Measurements from ENCODE around the gene ANKHD1. TPM values are rescaled to one million over a fixed set of nuclear protein-coding genes. Genes with fewer than 3 reads are reported as not detected.

ANKHD1 gene
- total RNA-seq, 1 experiment from 2014 or later, result 140 TPM

DNA sequence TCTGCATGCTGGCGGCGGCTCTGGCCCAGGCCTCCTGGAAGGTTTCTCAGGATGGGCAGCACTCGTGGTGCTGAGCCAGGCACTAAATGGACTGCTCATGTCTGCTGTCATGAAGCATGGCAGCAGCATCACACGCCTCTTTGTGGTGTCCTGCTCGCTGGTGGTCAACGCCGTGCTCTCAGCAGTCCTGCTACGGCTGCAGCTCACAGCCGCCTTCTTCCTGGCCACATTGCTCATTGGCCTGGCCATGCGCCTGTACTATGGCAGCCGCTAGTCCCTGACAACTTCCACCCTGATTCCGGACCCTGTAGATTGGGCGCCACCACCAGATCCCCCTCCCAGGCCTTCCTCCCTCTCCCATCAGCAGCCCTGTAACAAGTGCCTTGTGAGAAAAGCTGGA lies 166.2 kb downstream of the ANKHD1 start:
- in situ Hi-C loops (cut with HindIII; ENCODE audit: low pct_unique_long_range_greater_than_20kb, low sequenced_read_pairs) (no loop called here), intact Hi-C loops (cut with micrococcal nuclease; ENCODE audit: unreplicated experiment) (no loop called here)
- Histone ChIP-seq H3K27ac (ENCODE audit: low read length) (no peak overlapping the region), H3K9me3 (ENCODE audit: control insufficient read depth, insufficient read depth, low read depth, low read length) (no peaks in the 10 kb centered on the region), H3K27me3 (ENCODE audit: control insufficient read depth, insufficient read depth, low read length) (no peaks in the 10 kb centered on the region), H3K36me3 (ENCODE audit: control insufficient read depth, insufficient read depth, low read length) (peaks cover 9% of the 10 kb centered on the region), H3K4me1 (ENCODE audit: control insufficient read depth, insufficient read depth, low read length) (peaks cover 22% of the 10 kb centered on the region), H3K4me3 (ENCODE audit: low read depth in 2 of 2, low read length in 2 of 2) (no peak overlapping the region)
- BruUV-seq (replicated peaks), result no TSS peak
- TF ChIP-seq TCF7L2 (IDR thresholded peaks at IDR 0.05; ENCODE audit: low read depth, low read length) (no peak), POLR2AphosphoS5 (IDR thresholded peaks at IDR 0.05; ENCODE audit: low read depth, low read length) (no peak), SIN3A (IDR thresholded peaks at IDR 0.05; ENCODE audit: borderline replicate concordance, insufficient read depth, low read depth, low read length) (no peak)
- TF ChIP-seq, protein P1, sequence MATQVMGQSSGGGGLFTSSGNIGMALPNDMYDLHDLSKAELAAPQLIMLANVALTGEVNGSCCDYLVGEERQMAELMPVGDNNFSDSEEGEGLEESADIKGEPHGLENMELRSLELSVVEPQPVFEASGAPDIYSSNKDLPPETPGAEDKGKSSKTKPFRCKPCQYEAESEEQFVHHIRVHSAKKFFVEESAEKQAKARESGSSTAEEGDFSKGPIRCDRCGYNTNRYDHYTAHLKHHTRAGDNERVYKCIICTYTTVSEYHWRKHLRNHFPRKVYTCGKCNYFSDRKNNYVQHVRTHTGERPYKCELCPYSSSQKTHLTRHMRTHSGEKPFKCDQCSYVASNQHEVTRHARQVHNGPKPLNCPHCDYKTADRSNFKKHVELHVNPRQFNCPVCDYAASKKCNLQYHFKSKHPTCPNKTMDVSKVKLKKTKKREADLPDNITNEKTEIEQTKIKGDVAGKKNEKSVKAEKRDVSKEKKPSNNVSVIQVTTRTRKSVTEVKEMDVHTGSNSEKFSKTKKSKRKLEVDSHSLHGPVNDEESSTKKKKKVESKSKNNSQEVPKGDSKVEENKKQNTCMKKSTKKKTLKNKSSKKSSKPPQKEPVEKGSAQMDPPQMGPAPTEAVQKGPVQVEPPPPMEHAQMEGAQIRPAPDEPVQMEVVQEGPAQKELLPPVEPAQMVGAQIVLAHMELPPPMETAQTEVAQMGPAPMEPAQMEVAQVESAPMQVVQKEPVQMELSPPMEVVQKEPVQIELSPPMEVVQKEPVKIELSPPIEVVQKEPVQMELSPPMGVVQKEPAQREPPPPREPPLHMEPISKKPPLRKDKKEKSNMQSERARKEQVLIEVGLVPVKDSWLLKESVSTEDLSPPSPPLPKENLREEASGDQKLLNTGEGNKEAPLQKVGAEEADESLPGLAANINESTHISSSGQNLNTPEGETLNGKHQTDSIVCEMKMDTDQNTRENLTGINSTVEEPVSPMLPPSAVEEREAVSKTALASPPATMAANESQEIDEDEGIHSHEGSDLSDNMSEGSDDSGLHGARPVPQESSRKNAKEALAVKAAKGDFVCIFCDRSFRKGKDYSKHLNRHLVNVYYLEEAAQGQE (IDR thresholded peaks at IDR 0.05; ENCODE audit: insufficient read depth in 1 of 2, low read depth in 2 of 2, low read length in 1 of 2), result no peak
- TF ChIP-seq, protein P2, sequence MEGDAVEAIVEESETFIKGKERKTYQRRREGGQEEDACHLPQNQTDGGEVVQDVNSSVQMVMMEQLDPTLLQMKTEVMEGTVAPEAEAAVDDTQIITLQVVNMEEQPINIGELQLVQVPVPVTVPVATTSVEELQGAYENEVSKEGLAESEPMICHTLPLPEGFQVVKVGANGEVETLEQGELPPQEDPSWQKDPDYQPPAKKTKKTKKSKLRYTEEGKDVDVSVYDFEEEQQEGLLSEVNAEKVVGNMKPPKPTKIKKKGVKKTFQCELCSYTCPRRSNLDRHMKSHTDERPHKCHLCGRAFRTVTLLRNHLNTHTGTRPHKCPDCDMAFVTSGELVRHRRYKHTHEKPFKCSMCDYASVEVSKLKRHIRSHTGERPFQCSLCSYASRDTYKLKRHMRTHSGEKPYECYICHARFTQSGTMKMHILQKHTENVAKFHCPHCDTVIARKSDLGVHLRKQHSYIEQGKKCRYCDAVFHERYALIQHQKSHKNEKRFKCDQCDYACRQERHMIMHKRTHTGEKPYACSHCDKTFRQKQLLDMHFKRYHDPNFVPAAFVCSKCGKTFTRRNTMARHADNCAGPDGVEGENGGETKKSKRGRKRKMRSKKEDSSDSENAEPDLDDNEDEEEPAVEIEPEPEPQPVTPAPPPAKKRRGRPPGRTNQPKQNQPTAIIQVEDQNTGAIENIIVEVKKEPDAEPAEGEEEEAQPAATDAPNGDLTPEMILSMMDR (IDR thresholded peaks at IDR 0.05), result no peak
- ATAC-seq (no peak), DNase-seq (ENCODE audit: low read depth, low spot score) (no peak)
- CTCF ChIA-PET, result no interaction called here
- POLR2A ChIA-PET, result no interaction called here

DNA sequence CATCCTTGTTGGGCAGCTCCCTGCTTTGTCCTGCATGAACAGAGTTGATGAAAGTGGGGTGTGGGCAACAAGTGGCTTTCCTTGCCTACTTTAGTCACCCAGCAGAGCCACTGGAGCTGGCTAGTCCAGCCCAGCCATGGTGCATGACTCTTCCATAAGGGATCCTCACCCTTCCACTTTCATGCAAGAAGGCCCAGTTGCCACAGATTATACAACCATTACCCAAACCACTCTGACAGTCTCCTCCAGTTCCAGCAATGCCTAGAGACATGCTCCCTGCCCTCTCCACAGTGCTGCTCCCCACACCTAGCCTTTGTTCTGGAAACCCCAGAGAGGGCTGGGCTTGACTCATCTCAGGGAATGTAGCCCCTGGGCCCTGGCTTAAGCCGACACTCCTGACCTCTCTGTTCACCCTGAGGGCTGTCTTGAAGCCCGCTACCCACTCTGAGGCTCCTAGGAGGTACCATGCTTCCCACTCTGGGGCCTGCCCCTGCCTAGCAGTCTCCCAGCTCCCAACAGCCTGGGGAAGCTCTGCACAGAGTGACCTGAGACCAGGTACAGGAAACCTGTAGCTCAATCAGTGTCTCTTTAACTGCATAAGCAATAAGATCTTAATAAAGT lies 166.9 kb downstream of the ANKHD1 start:
- Histone ChIP-seq H3K27ac (ENCODE audit: low read length) (no peak overlapping the region), H3K36me3 (ENCODE audit: control insufficient read depth, insufficient read depth, low read length) (peaks cover 9% of the 10 kb centered on the region), H3K27me3 (ENCODE audit: control insufficient read depth, insufficient read depth, low read length) (no peaks in the 10 kb centered on the region), H3K9me3 (ENCODE audit: control insufficient read depth, insufficient read depth, low read depth, low read length) (no peaks in the 10 kb centered on the region), H3K4me1 (ENCODE audit: control insufficient read depth, insufficient read depth, low read length) (peaks cover 17% of the 10 kb centered on the region), H3K4me3 (ENCODE audit: low read depth in 2 of 2, low read length in 2 of 2) (no peak overlapping the region)
- ChIA-PET CTCF (no interaction called here), POLR2A (no interaction called here)
- intact Hi-C loops (cut with micrococcal nuclease; ENCODE audit: unreplicated experiment), result no loop called here
- in situ Hi-C loops (cut with HindIII; ENCODE audit: low pct_unique_long_range_greater_than_20kb, low sequenced_read_pairs), result no loop called here
- TF ChIP-seq POLR2AphosphoS5 (IDR thresholded peaks at IDR 0.05; ENCODE audit: low read depth, low read length) (no peak), TCF7L2 (IDR thresholded peaks at IDR 0.05; ENCODE audit: low read depth, low read length) (no peak), SIN3A (IDR thresholded peaks at IDR 0.05; ENCODE audit: borderline replicate concordance, insufficient read depth, low read depth, low read length) (no peak)
- TF ChIP-seq, protein P2 (IDR thresholded peaks at IDR 0.05), result no peak
- TF ChIP-seq, protein P1 (IDR thresholded peaks at IDR 0.05; ENCODE audit: insufficient read depth in 1 of 2, low read depth in 2 of 2, low read length in 1 of 2), result no peak
- TSS peak; percentile 40 for BruUV-seq (replicated peaks)
- ATAC-seq, result no peak
- DNase-seq (ENCODE audit: low read depth, low spot score), result no peak
